Right ventricle myocardium inferior (tissue), 1 donor: ENCODE measurements around the gene SLC25A1. TPM values are rescaled to one million over a fixed set of nuclear protein-coding genes. Genes with fewer than 3 reads are reported as not detected.

Experiments
- ATAC-seq: fragments of 200-7000 bp; cut with Tn5 transposase; one replicate; pipeline ENCODE4 v1.9.1; 2020; ENCODE audit warnings: mild to moderate bottlenecking, moderate library complexity
- DNase-seq: peaks from one replicate; pipeline ENCODE4 v3.0.0; 2021; ENCODE audit errors: missing footprints
- intact Hi-C: fragments of 100-400 bp; cut with DNase I; formaldehyde crosslinking; loops from one replicate; pipeline ENCODE4 v1.11.0; 2022
- total RNA-seq: library from RNA; stranded (reverse); fragmentation: NEBNext Ultra II Directional; extraction: Animal tissue kit (Norgen Biotek cat#: 25700); gene quantifications from one replicate; pipeline ENCODE4 v1.2.1, GENCODE V29; 2021
- donor health status: DM: no; HTN: yes; CAD: no; lungs with severe emphysema.

The SLC25A1 gene
- total RNA-seq, 1 donor from 2014 or later: 28.7 TPM

DNA sequence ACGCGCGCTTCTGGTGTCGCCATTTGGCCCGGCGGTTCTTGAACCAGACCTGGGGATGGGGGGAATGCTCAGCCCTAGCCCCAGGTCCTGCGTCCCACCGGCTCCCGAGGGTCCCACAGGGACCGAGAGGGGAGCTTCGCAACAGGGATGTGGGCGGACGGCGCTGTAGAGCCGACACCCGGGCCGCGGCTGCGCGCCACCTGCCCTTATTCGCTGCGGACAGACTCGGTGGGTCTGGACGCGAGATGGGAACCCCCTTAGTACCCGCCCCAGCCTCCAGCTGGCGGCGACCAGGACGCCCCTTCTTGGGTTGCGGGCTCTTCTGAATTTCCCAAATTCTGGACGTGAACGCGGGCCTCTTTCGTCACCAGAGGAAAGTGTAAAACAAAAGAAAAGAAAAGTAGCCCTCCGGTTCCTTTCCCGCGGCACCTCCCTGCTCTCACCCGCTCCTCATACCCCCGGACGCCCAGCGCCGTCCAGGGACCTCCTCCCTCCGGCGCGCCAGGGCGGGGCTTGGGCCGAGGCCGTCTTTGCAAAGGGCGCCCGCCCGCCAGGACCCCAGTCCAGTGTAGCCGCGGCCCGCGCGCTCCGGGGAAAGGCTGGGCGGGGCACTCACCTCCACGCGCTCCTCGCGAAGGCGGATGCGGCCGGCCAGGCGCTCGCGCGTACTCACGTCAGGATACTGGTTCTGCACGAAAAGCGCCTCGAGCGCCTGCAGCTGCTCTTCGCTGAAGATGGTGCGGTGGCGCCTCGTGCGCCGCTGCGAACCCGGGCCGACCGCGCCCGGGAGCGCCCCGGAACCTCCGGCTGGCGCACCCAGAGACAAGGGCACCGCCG, 29.3 kb downstream of the SLC25A1 start:
- DNase-seq: peak; percentile 43
- no peak for ATAC-seq
- intact Hi-C loops: loop anchor here (10.0 kb wide), 1 partner anchor 286 kb away; the partner anchor contains the start of genes HIRA and MRPL40

DNA sequence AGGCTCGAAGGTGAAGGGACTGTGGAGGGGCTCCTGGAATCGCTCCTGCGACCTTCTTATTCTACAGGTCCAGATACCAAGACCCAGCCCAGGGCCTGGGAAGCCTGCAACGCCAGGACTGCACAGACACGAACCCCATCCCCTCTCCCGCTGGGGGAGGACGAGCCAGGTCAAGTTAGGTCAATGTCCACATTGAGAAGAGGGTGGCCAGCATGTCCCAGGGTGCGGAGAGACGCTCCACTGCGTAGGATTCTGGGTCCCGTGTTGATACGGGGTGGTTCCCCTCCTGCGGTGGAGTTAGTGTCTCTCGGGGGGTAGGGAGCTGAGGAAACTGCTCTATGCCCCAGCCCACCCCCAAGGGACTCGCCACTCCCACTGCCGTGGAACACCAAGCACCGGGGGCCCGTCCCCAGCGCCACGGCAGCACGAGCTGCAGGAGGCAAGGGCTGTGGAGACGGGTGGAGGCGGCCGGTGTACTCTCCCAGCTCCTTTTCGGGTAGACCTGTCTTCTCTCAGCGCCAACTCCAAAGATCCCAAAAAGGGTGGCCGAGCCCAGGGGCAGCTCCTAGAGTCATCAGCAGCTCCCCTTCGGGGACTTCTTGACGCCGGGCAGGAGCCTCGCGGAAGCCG, 30.0 kb downstream of the SLC25A1 start:
- DNase-seq (peak; percentile 35), ATAC-seq (no peak)
- intact Hi-C loops: loop anchor here (10.0 kb wide), 1 partner anchor 286 kb away; the partner anchor contains the start of genes HIRA and MRPL40

DNA sequence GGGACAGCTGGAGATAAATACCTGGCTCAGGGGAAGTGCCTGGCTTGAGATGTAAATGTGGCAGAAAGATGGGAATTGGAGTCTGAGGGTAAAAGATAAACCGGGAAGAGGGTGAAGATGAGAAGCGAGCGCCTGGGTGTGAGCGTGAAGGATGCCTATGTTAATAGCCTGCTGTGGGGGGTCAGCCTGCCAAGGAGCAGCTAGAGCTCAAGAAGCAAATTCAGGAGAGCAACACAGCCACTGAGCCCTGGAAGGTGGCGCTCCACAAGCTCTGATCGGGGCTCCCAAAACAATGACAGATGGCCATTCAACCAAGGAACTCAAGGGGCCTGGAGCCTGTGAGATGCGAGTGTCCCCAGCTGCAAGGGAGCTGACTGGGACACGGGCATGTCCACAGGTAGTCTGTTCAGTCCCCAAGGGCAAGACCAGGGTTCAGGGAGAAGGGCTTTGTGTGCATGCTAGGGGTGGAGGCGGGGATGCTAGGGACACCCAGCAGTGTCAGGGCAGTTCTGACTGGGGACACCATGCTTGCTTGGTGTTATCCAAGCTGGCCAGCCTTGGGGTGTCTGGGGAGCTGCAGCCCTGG, 31.2 kb downstream of the SLC25A1 start:
- DNase-seq (peak; percentile 53), ATAC-seq (no peak)
- intact Hi-C loops: loop anchor here (10.0 kb wide), 1 partner anchor 288 kb away; the partner anchor contains the start of genes HIRA and MRPL40

DNA sequence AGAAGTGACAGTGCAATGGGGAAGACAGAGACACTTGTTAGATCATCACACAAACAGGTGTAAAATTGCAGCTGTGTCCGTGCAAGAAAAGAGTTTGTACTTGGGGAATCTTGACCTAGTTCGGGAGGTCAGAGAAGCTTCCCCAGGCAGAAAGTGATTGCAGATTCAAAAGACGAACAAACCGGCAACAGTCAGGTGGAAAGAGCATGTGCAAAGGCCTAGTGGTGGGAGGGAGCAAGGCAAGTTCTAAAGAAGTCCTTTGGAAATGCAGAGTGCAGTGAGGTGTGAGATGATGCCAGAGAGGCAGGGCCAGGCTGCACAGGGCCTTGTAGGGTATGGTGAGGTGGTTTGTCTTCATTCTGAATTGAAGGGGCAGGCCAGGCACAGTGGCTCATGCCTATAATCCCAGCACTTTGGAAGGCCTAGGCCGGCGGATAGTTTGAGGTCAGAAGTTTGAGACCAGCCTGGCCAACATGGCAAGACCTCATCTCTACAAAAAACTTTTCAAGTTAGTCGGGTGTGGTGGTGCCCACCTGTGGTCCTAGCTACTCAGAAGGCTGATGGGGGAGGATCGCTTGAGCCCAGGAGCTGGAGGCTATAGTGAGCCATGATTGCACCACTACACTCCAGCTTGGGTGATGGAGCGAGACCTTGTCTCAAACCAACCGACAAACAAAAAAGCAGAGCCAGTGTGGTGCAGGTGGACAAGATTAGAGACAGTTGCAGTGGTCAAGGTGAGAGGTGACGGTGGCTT, 32.1 kb downstream of the SLC25A1 start:
- DNase-seq: peak; percentile 70
- intact Hi-C loops: loop anchor here (10.0 kb wide), 1 partner anchor 288 kb away; the partner anchor contains the start of genes HIRA and MRPL40
- ATAC-seq: no peak

DNA sequence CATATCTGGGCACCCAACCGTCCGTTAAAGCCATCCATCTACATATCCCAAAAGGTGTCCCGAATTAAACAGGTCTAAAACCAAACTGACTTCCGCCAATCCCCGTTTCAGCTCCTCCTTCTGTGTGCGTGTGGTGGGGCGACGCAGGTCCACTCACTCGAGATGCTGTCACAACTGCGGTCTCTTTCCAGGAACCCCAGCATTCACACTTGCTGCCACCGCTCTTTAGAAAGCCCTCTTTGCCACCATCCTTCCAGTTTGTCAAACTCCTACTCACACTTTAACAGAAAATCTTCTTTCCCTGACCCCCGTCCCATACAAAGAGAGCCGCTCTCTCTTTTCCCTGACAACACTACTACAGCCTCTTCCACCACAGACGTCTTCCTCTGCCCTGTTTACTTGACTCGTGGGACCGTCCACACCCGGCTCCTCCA, 34.6 kb downstream of the SLC25A1 start:
- ATAC-seq (no peak), DNase-seq (no peak)
- intact Hi-C loops: loop anchor here (2.0 to 10.0 kb wide), 3 partner anchors 35 to 487 kb away; partner anchors contain the start of genes HIRA, MRPL40 and SLC25A1

DNA sequence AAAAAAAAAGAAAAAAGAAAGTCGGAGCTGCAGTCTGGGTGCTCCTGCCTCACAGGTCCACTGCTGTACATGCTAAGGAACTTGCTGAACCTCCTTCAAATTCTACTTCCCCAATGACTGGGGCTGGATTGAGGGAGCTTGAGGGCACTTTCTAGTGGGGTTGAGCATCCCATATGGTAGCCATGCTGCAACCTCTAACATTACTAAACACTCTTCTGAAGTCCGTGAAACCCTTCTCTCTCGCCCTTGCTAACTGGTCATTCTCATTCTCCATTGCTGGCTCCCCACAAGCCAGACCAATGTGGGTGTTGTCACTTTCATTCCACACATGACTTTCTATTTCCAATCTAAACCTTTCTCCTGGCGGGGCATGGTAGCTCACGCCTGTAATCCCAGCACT, 35.3 kb downstream of the SLC25A1 start:
- ATAC-seq (no peak), DNase-seq (no peak)
- intact Hi-C loops: loop anchor here (10.0 kb wide), 1 partner anchor 292 kb away; the partner anchor contains the start of genes HIRA and MRPL40

DNA sequence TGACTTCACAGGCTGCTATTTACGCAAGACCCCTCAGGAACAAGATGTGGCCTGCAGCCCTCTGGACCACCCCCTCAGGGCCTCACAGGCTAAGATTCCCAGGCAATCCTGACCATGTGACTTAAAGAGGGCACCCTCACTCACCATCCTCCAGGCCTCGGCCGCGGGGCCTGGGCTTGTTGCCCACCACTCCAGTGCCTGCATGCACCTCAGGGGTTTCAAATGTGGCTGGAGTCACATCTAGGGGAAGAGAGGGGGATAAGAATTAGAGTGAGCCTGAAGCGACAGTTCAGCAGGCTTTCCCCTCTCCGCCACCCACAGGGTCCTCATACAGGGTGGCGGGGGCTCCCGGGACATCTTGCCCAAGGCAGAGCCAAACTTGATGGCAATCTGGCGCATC, 36.1 kb downstream of the SLC25A1 start:
- DNase-seq (peak; percentile 44), ATAC-seq (no peak)
- intact Hi-C loops: loop anchor here (10.0 kb wide), 1 partner anchor 292 kb away; the partner anchor contains the start of genes HIRA and MRPL40

DNA sequence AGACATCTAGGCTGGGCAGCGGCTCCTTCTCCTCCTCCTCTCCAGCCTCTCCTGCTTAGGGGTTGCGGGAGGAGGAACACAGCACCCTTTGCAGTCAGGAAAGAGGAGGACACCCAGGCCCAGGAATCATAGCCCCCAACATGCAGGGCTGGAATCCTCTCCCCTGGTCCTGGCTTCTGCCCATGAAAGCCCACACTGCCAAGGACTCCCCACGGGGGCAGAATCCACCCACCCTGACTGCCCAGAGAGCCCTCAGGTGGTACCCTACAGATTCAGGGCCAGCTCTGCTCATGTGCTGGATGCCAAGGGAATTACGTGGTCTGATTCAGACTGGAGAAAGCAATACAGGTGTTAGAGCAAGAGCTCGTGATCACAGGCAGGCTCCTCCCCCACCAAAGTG, 38.6 kb downstream of the SLC25A1 start:
- DNase-seq (peak; percentile 37), ATAC-seq (no peak)
- intact Hi-C loops: loop anchor here (10.0 kb wide), 1 partner anchor 295 kb away; the partner anchor contains the start of genes HIRA and MRPL40

DNA sequence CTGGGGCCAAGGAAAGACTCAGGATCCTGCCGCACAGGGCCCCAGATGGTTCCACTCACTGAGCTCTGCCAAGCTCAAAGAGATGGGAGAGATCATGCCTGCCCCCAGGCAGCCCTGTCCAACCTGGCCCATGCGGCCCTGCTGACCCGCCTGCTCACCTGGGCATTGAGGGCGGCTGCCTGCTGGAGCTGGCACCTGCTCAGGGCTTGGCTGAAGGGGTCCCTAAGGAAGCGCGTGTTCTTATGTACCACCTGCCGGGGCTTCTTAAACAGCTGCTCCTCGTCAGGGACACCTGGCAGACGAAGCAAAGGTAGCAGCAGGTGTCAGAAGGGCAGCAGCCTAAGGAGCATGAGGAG, 39.6 kb downstream of the SLC25A1 start:
- ATAC-seq (no peak), DNase-seq (no peak)
- intact Hi-C loops: no loop called here

DNA sequence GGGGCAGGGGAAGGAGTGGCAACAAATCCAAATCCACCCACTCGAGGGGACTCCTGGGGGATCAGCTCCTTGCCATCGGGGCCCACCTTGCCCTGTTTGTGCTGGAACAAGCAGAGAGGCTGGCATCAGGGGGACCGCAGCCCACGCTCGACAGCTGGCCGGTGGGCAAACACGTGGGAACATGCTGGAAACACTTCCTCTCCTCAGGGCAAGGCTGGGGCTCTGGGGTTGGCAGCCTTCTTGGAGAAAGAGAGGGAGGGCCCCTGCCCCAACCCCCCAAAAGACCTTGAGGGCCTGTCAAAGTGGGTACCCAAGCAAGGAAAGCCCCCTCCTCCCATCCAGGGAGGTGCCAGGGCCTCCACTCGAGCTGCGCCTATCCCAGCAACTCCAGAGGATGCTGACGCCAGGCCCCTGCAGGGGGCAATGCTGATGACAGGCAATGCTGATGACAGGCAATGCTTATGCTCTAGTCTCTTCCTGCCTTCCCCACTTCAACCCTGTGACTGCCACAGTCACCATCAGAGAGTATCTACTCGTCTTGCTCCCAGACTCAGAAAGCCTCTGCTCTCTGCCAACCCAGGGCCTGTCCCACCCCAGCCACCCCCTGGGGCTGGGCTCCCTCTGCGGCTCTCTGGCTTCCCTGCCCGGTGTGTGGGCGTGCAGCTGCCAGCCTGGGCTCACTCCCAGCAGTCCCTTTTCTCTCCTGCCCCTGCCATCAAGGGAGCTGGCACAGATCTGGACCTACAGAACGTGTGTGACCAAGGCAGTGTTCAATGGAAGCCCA, 40.1 kb downstream of the SLC25A1 start:
- DNase-seq: peak; percentile 44
- intact Hi-C loops: no loop called here
- no peak for ATAC-seq

DNA sequence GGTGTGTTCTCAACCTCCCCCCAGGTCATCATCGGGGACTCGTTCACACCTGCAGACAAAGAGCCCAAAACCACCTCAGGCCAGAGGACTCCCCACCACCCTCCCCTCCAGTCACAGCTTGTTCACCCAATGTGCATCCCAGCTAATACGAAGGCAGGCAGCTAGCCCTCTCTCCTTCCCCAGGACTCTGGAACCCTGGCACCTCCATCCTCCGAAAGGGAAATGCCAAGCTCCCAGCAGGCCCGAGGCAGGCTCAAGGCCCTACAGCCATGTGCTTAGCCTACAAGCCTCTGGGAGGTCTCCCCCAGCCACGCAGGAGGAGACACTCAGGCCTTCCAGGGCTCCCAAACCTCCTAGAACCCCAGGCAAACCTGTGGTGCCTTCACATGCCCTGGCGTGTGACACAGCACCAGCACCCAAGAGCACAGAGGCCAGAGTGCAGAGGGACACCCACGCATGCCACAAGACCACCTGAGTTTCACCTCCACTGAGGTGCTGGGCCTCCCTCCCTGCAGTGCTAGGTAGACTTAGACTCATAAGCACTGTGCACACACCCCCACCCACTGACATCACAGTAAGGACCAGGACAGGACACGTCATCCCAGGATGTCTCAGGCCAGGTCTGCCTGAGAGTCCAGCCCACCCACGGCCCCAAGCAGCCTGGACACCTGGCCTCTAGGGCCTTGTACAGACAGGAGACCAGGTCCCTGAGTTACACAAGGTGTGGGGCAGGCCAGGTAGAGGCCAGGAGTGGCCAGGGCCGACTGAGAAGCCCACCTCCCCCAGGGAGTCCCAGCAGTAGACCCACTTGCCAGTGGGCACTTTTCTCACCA, 40.9 kb downstream of the SLC25A1 start:
- peak; percentile 37 for DNase-seq
- no peak for ATAC-seq
- intact Hi-C loops: no loop called here

DNA sequence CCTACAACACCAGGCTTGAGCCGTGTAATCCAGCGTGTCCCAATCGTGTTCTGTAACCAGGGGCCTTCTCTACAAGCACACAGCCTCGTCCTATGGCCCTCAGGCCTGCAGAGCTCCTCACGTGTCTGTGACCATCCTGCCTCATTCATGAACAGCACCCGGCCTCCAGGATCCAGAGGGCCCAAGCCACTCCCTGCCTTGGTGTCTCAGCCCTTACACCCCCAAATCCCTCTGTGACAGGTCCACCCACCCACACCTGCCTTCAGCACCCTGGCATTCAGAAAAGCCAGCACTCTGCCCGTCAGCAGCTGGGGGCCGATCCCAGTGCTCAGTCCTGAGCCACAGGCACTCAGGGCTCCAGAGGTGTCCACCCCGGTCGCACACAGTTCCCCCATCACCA, 41.6 kb downstream of the SLC25A1 start:
- no peak for ATAC-seq
- DNase-seq: peak; percentile 8
- intact Hi-C loops: no loop called here

DNA sequence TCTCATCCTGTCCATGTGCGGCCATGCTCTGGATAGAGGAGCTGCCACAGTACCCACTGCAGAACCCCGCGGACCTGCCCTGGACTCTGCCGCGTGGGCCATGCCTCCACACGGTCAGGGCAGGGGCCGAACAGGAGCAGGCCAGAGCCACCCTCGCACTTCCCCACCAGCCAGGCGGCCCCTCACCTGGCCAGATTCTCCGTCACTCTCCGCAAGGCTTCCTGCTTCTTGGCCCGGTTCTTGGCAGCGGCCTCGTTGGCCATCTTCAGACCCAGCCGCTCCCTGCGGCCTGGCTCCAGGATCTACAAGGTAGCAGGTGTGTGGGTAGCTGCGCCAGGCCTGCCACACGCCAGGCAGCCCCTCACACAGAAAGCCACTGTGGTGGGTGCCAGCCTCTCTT, 43.7 kb downstream of the SLC25A1 start:
- intact Hi-C loops: no loop called here
- ATAC-seq (no peak), DNase-seq (peak; percentile 63)

DNA sequence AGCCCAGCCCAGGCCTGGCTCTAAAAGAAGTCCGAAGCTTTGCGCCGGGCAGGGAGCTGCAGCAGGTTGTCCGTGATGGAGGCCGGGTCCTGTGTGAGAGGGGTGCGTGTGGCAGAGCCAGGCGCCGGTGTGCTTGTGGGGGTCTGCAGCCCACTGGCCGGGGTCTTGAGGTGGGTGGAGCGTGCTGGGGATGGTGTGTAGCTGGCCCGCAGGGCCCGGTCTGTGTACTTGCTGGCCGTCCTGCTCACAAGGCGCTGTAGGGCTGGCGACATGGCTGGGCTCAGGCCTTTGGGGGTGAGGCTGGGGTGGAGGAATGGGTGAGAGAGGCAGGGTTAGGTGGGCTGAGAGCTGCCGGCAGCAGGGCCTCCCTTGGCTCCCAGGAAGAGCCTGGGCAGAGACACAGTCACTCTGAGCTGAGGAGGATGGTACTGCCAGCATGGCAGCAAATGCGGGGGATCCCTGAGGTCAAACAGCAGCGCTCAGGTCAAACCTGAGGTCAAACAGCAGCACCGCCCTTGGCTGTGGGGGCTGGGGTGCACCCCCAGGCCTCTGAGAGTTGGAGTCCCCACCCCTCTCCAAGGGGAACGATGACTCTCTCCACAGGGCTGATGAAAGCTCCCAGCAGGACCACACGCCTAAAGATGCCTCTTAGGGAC, 44.2 kb downstream of the SLC25A1 start:
- DNase-seq (peak; percentile 34), ATAC-seq (no peak)
- intact Hi-C loops: no loop called here

DNA sequence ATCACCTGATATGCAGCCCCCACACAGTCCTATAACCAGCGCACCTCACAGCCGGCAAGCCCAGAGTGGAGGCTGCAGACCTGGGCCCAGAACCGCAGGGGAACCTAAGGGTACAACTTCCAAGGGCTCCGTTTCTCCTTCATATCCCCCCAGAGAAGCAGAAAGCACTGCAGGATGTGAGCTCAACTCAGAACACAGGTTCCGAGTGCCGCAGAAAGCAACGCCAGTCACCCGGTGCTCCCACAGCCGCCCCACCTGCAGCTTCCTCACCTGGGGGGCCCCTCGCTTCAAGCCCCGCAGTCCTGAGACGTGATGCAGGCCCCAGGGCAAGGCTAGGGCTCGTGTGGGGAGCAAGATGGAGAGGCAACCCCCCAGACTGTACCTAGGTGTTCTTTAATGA, 45.0 kb downstream of the SLC25A1 start:
- intact Hi-C loops: no loop called here
- no peak for ATAC-seq
- DNase-seq: peak; percentile 21

DNA sequence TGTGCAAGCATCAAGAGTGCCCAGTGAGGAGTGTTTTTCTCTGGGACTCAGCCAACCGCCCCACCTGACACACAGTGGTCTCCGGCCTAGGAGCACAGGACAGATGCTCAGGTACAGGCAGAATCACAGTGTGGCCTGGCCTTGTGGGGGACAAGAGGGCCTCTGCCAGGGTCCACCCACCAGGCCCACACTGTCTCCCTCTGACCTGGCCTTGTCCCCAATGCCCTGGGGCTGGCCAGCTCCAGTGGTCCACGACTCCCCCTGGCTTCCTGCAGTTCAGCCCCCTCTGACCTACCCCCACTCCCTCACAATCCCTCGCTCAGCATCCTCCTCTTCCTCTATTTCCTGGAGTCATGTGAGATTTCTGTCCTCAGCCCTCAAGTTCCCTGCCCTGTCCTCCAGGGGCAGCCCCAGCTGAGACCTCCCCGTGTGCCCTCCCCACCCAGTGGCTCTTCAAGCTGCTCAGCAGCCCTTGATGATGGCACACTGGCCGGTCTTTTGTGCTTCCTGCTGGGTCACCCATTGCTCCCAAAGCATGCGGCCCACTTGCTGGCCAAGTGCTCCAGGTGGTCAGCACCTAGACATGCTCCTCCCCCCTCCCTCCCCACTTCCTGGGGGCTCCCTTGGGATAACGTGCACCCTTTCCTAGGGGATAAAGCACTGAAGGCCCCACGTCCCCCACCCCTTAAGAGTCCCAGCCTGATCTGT, 45.7 kb downstream of the SLC25A1 start:
- ATAC-seq: no peak
- intact Hi-C loops: no loop called here
- peak; percentile 18 for DNase-seq
